Cardiac fibroblast (primary cell): ENCODE data around the gene DOCK8.

ENCODE experiments used
- DNase-seq, 2 donors: peaks; one replicate each; pipeline versions ENCODE4 v3.0.0 to v3.0.0-alpha.2; 2010; ENCODE audit warnings: low read depth in 2 of 2
- H3K4me3 ChIP-seq, 2 donors: replicated peaks in 1 of 2; 1 replicate in 1 of 2; 2 replicates in 1 of 2; pipeline ENCODE4 v1.5.1; 2011; ENCODE audit warnings: low read depth in 2 of 2, low read length in 2 of 2, mild to moderate bottlenecking in 2 of 2, moderate library complexity in 1 of 2
- TF ChIP-seq, protein P1 (sequence below): IDR thresholded peaks from one replicate; pipeline ENCODE4 v1.5.1; 2011; ENCODE audit warnings: low read depth, mild to moderate bottlenecking, low read length, inconsistent platforms

Gene DOCK8

DNA sequence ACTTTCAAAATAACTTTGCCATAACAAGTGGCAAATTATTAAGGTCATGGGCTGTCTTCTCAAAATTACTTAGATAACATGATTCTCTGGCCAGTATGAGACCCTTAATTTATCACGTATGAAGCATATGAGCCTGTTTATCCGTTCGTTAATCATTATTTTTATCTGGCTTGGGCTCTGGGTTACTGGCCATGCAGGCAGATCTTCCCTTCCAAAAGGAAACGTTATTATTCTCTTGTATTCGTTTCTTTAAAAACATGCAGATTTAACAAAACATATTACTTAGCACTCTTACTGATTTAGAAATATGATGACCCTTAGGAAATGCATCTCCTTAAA is 148.6 kb downstream of the DOCK8 start:
- TF ChIP-seq, protein P1, sequence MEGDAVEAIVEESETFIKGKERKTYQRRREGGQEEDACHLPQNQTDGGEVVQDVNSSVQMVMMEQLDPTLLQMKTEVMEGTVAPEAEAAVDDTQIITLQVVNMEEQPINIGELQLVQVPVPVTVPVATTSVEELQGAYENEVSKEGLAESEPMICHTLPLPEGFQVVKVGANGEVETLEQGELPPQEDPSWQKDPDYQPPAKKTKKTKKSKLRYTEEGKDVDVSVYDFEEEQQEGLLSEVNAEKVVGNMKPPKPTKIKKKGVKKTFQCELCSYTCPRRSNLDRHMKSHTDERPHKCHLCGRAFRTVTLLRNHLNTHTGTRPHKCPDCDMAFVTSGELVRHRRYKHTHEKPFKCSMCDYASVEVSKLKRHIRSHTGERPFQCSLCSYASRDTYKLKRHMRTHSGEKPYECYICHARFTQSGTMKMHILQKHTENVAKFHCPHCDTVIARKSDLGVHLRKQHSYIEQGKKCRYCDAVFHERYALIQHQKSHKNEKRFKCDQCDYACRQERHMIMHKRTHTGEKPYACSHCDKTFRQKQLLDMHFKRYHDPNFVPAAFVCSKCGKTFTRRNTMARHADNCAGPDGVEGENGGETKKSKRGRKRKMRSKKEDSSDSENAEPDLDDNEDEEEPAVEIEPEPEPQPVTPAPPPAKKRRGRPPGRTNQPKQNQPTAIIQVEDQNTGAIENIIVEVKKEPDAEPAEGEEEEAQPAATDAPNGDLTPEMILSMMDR, result no peak
- H3K4me3 ChIP-seq, result no peak overlapping the region
- no peak for DNase-seq

DNA sequence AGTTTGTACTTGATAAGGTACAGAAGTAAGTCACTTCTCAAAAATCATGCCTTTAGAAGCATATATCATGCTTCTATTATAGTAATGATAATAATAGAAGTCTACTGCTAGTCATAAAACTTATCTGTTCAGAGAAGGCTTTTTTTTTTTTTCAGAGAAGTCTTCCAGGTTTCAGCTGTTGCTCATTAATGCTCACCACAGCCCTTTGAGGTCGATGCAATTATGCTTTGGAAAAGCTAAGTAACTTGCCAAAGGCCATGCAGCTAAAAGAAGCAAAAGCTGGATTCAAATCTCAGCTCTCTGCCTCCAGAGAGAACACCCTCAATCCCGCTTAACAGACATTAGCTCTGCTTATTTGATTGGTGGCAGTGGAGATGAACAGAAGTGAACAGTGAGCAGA is 150.8 kb downstream of the DOCK8 start:
- no peak overlapping the region for H3K4me3 ChIP-seq
- DNase-seq, result no peak
- TF ChIP-seq, protein P1, result no peak

- TF ChIP-seq, protein P1, result no peak
- DNase-seq, result no peak
- H3K4me3 ChIP-seq, result no peak overlapping the region
Observed at GRCh38 chr9:366620-367019, 152.0 kb downstream of the DOCK8 start.

DNA sequence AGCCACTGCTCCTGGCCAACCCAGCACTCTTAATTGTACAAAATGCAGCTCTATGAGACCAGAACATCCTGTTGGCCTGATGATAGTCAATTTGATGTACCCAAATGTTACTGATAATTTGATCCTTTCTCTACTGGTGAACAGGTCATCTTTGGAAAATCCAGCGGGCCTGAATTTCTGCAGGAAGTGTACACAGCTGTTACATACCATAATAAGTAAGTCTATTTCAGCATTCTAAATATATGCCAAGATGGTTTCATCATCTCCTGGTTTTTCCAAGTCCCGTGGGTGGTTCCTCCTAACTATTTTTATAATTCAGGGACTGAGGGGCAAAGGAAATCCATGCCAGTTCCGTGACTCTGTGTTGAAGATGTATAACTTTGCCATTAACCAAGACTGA is 155.4 kb downstream of the DOCK8 start:
- TF ChIP-seq, protein P1, result no peak
- DNase-seq, result peak in 1 of 2 donors; percentile 34

GRCh38 chr9:371349-371748 is 156.7 kb downstream of the DOCK8 start:
- H3K4me3 ChIP-seq, result no peak overlapping the region
- TF ChIP-seq, protein P1, result no peak
- DNase-seq, result peak; percentile 16 to 45

More for the DNA sequence above, 155.4 kb downstream of the DOCK8 start:
- no peak overlapping the region for H3K4me3 ChIP-seq

DNA sequence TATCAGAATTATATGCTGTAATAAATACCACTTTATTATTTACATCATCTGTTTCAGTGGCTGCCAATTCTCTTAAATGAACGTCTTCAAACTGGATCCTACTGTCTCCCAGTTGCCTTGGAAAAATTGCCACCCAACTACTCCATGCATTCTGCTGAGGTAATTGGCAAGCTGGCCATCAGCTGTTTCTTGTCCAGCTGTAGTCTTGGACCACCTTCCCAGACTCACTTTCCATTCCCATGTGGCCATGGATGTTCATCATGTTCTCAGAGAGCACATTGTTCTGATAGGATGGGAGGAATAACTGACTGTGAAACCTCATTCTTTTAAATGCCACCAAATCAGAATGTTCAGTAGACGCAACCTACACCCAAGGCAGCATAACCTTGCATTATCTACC is 157.5 kb downstream of the DOCK8 start:
- TF ChIP-seq, protein P1, result no peak
- H3K4me3 ChIP-seq, result no peak overlapping the region
- DNase-seq, result no peak

- H3K4me3 ChIP-seq, result no peak overlapping the region
- no peak for DNase-seq
- TF ChIP-seq, protein P1, result no peak
Observed at GRCh38 chr9:373759-374206, 159.1 kb downstream of the DOCK8 start.
